Measurements from ENCODE around the gene KLF15. TPM values are rescaled to one million over a fixed set of nuclear protein-coding genes. Genes with fewer than 3 reads are reported as not detected.
A peak's percentile ranks its signal among the peaks of the same experiment; 100 is the strongest.

Gene KLF15
- total and polyA plus RNA-seq, 9 of the 15 experiments (the other 6 are each of a cell fraction or from before 2014, with no cell fraction given): 0.08 to 4.8 (median 1.2) TPM

GRCh38 chr3:126355777-126356372 is 1.3 kb downstream of the KLF15 start (continued):
- TF ChIP-seq CHD7 (IDR thresholded peaks at IDR 0.05; ENCODE audit: low read depth, low read length) (no peak), JUN (IDR thresholded peaks at IDR 0.05; ENCODE audit: borderline replicate concordance, low read depth, low read length) (no peak), JUN (CRISPR knock-in tag; IDR thresholded peaks at IDR 0.05; ENCODE audit: borderline replicate concordance) (no peak), ID3 (CRISPR knock-in tag; IDR thresholded peaks at IDR 0.05) (no peak), ID3 (tag; IDR thresholded peaks at IDR 0.05) (0 out of 2 replicates have a peak, but pooled peaks have one; percentile 25), SETDB1 (IDR thresholded peaks at IDR 0.05; ENCODE audit: low read length) (no peak), XRCC3 (IDR thresholded peaks at IDR 0.05) (no peak), KAT8 (IDR thresholded peaks at IDR 0.05; ENCODE audit: low read depth) (no peak), RBM25 (IDR thresholded peaks at IDR 0.05; ENCODE audit: low read depth, low read length, severe bottlenecking) (no peak), TSC22D4 (tag; IDR thresholded peaks at IDR 0.05) (no peak), NR0B1 (IDR thresholded peaks at IDR 0.05; ENCODE audit: partially characterized antibody) (no peak), PRMT5 (CRISPR knock-in tag; IDR thresholded peaks at IDR 0.05) (no peak), LCOR (CRISPR knock-in tag; IDR thresholded peaks at IDR 0.05) (0 out of 2 replicates have a peak, but pooled peaks have one; percentile 26), ZNF551 (CRISPR knock-in tag; IDR thresholded peaks at IDR 0.05) (no peak)
